Fibroblast of upper back skin (primary cell): ENCODE data around the gene VPS51.

ENCODE experiments used
- DNase-seq: peaks from one replicate; pipeline ENCODE4 v3.0.0-alpha.2; 2013

VPS51 gene

DNA sequence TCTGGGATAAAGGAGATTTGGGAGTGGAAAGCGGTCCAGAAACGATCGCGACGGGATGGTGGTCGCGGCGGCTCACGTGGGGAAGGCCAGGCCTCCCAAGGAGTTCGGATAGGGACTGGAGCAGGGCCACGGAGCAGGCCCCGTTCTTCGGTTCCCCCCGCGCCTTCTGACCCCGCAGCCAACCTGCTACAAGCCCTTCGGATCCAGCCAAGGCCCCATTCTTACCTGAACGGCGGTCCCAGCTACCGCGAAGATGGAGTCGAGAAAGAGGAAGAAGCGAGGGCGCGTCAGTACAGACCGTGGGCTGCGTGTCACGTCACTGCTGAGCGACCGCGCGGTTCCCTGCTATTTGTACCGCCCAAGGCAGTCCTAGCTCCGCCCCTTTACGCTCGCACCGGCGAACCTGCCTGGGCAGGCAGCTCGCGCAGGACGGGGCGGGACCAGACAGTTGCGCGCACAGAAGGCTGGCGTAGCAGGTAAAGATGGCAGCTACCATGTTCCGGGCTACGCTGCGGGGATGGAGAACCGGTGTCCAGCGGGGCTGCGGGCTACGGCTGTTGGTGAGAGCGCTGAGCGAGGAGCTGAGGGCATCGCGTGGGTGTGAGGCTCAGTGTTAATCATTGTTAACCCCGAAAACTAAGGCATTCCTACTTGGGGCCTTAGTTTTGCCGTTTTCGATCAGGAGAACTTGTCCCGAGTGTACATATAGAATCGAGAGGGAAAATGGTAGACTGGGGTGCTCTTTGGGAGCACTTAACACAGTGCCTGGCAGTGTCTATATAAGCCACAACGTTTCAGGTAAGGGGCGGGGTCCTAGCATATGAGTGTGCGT lies 26.1 kb downstream of the VPS51 start, which contains the start of the genes FAU and MRPL49:
TSS of gene FAU (minus strand) at position 270 of the 832 bp plus-strand sequence. CDS start 321 bp downstream, outside the sequence.
TSS of gene MRPL49 (plus strand) at position 457 of the 832 bp plus-strand sequence. CDS start at position 483, 26 bp downstream.
- peak; percentile 95 for DNase-seq

DNA sequence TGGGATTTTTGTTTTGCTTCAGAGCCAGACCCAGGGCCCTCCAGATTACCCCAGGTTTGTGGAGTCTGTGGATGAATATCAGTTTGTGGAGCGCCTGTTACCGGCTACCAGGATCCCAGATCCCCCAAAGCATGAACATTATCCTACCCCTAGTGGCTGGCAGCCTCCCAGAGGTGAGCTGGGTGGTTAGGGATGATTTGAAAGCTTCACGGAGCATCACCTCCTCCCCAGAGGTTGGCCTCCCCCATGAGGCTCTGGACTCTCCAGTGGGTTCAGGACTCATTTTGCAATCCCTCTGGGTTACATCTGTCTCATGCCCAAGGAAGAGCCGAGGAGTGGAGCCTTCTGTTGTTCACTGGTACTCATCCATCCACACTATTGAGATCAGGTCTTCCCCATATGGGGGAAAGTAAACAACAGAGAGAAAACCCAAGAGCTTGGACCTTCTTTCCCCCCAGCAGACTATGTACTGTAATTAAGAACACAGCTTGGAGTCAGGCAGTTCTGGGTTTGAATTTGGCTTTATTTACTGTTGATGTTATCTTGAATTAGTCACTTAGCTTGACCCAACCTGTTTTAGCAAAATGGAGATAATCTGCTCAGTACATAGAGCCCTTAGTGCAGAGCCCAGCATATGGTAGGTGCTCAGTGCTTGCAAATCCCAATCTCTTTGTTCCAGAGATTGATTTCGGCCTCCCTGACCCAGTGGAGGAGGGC lies 28.6 kb downstream of the VPS51 start:
- no peak for DNase-seq

DNA sequence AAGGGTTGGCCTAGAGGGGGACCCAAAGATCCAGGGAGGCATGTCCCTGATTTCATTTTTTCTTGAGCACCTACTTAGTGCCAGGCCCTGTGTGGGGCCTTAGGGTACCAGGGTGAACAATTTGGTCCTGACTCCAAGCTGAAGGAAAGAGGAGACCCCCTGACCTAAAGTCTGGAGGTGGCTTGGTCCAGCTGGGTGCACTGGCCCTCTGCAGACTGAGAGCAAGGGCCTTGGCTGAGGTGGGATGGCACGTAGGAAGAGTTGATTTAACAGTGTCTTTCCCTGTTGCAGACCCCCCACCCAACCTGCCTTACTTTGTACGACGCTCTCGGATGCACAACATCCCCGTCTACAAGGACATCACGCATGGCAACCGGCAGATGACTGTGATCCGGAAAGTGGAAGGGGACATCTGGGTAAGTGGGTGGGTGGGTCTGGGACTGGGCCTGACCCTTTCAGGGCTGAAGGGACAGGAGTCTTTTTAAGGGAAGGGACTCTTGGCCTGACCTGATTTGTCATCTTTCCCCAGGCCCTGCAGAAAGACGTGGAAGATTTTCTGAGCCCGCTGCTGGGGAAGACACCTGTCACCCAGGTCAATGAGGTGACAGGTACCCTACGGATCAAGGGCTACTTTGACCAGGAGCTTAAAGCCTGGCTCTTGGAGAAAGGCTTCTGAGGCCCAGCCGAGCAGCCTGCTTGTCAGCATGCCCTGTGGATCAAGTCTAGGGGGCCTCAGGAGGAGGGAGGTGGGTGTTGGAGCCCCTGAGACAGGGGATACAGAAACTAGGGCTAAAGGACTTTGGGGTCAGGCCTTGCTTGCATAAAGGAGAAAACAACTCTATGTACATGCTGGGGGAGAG lies 29.4 kb downstream of the VPS51 start:
- DNase-seq = no peak

DNA sequence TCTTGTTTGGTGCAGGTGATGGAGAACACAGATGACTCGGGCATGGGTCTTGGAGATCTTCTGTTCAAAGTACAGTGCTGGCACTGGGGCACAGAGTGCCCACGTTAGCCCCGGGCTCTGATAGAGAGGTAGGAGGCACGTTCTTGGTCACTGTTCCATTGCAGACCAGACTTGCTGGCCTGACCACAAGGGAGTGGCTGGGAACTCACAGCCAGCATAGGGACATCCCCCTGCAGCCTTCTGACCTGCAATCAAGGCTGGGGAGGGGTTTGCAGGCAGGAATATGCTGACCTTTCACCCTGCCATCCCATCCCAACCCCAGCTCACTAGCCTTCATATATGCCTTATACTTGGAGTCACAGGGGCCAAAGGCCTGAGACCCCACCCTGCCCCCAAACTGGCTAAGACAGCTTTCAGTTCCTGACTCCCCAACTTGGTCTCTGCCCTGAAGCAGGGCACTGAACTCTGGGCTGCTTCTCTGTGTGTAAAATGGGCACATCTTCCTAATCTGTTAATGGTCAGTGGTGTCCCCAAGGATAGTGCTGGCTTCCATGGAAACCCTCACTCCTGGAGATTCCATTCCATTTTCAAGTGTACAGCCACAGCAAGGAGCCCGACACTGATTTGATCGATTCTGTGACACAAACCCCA lies 30.7 kb downstream of the VPS51 start:
- DNase-seq = no peak

DNA sequence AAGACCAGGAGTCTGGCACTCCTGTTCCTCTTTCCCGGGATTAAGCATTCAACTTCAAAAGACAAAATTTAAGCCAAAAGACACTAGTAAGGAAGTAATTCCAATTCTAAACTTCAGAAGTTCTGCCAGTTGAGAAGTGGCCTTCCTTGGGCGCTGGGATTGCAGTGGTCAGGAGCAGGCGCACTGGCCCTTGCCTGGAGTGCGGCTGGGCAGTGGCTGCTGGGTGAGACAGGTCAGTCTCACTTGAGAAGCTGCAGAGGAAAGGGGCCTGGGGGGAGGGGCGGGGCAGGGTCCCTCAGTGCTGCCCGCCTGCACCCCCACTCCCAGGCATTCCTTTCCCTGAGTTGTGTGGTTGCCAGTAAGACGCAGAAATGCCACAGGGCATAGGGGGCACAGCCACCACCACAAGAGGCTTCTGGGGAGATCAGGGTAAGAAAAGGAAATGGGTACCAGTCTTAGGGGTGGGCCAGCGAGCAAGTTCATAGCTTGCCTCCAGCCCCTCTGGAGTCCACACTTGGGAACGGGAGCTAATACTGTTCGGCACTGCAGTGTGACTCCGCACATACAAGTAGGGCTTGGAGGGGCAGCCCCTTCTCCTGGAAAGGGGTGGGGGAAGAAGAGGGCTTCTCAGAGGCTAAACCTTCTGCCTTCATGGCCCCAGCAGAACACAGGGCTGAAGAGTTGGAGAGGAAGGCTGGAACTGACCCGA lies 31.6 kb downstream of the VPS51 start:
- DNase-seq = no peak

DNA sequence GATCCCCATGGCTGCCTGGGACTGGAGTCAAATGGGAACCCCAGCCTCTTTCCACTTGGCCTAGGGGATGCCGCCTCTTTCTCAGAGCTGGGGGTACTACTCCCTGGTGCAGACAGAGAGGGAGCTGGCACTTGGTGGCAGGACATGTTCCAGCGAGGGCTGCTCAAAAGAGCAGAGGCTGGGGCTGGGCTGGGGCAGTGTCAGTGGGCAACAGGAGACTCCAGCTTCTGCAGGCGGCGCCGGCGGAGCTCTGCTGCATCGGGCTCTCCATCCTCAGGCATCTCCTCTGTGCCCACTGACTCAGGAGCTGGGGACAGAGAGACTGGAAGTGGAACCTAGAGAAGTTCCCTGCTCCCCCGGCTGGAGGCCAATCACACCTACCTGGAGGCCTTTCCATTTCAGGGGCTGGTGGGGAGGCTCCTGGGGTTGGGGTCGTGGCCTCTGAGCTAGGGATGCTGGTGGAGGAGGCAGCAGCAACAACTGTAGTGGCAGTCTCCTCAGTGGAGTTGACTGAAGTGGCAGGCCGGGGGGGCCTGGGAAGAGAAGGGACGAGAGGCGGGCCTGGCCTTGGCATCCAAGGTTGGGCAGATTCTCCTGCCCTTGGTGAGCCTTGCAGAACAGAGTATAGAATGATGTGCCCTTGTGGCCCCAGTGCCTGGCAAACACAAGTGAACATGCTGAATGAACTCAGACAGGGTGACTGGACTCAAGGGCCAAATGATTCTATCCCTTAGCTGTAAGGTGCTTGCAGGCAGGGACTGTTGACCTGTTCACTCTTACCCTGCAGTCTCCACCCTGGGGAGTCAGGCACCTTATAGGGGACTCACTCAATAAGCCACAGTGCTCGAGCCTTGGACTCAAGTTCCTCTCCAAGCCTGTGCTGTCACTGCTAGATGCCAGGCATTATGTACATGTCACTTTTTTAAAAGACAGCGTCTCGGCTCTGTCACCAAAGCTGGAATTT lies 32.5 kb downstream of the VPS51 start:
- DNase-seq = no peak

DNA sequence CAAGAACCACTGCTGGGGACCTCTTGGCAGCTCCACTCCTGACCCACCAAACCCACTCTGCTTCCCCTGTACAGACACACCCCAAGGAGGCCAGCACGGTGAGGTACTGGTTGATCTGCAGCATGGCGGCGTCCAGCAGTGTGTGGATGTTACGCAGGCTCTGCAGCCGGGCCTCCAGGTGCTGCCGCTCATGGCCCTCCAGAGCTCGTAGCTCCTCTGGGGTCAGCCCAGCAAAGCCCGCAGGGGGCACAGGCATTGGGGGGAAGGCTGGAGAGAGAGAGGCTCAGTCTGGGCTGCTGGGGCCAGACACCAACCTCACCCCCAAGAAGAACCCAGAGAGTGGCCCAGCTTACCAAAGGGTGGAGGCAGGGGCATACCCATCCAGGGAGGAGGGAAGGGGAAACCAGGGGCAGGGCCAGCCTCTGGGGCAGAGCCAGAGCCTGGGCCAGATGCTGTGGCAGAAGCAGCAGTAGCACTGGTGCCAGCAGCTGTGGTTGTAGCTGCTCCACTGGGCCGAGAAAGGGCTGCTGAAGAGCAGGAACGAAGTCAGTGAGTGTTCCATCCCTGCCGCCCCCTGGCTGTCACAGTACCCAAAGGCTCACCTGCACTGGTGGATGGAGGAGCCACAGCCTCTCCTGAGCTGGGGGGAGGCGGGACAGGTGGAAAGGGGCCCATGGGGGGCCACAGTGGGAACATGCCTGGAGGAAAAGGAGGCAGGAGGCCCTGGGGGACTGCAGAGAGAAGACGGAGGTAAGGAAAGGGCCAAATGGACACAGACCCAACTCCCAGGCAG lies 33.8 kb downstream of the VPS51 start:
- DNase-seq = no peak

DNA sequence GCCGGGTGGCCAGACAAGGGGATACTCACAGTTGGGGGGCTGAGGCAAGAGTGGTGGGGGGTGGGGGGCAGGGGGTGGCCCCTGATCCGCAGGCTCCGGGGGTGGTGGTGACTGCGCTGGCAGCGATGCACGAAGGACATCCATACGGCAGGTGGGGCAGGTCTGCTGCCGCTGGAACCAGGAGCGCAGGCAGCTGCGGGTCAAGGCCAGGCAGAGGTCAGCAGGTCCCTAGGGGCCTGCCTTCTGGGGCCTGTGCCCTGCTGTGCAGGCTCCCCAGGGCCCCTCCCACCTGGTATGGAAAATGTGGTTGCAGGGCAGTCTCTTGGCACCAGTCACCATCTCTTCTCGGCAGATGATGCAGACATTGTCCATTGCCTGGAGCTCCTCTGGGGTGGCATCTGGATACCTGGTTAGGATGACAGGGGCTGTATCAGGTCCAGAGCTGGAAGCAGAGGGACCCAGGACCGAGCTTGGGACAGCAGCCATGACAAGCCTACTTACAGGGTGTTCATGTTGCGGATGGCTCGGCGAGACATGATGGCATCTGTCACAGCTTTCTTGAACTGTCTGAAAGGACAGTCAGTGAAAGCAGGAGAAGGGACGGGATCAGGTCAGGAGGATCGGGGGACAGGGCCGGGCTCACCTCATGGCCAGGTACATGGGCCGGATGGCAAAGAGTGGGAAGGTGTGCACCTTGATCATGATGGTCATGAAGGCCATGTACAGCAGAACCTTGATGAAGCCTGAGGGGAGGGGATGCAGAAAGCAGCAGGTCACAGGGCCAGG lies 34.8 kb downstream of the VPS51 start:
- no peak for DNase-seq

DNA sequence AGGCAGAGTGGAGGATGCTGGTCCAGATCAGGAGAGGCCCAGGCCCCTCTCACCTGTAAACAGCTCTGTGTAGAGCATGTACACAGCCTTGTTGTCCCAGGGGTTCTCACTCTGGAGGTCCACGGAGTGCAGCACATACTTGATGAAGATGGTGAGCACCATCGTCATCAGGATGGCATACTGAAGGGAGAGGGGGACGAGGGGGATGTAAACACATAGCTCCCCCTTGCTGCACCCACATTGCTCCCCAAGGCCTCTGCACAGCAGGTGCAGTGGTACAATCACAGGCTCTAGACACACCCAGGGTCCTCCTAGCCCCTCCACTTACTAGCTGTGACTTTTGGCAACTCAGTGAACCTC lies 35.4 kb downstream of the VPS51 start:
- no peak for DNase-seq

DNA sequence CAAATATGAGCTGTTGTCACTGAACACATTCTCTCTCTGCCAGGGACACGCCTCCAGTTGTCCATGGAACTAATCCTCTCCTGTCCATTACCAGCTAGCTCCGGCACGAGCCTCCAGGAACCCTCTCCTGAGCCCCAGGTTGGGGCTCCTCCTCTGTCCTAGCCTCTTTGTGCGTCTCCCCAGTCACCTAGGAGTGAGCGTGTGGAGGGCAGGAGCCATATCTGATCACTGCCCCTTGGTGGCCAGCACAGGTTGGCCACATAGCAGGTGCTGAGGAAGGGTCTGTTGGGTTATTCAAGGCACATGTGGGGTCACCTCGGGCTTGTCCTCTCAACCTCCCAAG lies 35.9 kb downstream of the VPS51 start:
- no peak for DNase-seq

DNA sequence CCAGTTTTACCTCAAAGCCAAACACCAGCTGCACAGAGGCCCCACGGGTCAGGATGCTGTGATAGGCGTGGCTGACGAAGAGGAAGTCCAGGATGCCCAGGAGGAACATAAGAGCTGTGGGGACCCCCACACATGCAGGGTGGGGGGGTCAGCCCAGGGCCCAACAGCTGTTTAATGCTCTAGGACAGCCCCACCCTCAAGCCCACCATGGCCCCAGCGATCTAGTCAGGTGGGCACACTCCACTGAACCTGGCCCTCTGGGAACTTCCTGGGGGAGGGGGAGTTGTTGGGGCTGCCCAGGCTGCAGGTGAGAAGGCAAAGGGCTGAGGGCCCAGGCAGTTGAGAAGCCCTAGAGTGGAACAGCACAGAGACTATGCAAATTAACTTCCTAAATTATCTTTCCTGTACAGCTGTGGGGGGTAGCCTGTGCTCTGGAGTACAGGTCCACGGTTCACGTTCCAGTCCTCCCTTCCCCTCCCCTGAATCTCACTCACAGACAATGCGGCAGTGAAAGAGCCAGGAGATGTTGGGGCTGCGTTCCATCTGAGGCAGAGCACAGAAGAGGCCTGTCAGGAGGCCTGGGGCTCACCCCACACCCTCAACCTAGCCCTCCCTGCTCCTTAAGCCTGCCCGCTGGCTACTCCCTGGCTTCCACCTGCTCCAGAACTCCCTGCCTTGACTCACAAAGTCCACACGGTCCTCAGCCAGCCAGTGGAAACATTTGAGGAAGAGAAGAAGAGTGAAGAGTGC lies 36.4 kb downstream of the VPS51 start:
- no peak for DNase-seq

DNA sequence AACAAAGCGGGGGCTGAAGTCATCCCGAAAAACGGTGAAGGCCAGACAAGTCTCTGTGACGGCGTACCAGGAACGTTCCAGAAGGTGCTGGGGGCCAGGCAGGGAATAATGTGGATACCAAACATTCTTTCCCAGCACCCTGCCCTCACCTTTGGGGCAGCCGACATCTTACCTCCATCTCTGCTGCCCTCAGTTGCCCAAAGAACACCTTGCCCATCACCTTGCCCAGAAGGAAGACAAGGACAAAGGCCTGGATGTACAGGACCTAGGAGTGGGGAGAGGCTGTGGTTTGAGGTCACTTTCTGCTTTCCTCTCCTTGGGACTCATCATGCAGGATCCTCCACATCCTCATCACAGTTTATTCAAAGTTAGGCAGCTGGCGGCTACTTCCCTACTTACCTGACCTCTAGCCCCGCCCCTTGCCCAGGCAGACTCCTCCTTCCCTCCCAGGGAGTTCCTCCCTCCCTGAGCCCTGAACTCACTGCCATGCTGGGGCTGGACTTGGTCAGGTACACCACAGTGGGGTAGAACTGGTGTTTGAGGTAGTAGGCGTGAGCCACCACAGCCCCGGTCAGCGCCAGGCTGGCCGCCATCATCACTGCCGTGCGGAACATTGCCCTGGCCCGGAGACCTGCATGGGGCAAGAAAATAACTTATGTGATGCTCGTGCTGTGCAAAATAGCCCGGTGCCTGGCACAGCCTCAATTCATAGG lies 37.1 kb downstream of the VPS51 start:
- no peak for DNase-seq

DNA sequence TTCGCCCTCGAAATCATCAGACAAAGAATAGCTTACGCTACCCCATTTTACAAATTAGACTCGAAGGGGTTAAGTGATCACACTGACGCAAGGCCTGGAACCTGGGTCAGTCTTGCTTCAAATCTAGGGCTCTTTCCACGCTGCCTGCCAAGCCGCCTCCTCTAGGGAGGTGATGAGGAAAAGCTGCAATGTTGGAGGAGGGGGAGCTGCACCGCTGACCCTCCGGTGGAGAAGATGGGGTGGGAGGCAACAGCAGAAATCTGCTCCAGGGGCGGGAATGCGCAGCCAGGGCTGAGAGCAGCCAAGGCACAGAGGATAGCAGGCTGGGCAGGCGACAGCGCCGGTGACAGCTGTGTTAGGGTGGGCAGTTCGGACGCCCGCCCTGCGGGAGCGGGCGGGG lies 37.7 kb downstream of the VPS51 start:
- DNase-seq = no peak

DNA sequence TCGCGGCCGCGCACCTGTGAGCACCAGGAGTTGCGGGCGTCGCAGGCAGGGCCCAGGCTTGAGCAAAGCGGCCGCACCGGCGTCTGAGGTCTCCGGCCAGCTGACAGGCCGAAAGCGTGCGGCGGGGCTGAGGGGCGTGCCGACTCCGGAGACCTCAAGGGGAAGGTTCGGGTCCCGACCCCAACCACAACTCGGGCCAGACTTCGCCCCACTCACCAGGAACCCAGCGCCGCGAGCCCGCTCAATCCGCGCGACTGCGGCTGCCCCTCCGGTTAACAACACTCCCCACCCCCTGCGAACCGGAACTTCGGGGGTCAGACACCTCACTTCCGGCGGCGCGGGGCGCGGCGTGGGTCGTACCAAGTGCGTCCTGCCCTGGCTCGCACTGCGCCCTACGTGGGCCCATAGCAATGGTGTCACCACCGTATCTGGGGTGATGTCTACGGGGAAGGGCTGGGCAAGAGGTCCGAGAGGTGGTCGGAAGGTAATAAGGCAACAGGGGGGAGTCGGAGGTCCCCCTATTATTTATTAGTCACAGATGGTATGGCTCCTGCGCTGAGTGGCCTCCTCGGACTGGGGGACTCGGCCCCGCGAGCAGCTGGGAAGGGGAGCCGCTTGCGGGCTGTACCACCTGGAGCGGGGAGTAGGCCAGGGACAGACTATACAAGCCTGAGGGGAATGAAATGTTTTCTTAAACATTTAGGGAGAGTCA lies 38.4 kb downstream of the VPS51 start, which contains the start of gene SYVN1:
TSS of gene SYVN1 (minus strand) at position 280 of the 712 bp plus-strand sequence. CDS start 918 bp downstream, outside the sequence.
- DNase-seq = peak; percentile 86

DNA sequence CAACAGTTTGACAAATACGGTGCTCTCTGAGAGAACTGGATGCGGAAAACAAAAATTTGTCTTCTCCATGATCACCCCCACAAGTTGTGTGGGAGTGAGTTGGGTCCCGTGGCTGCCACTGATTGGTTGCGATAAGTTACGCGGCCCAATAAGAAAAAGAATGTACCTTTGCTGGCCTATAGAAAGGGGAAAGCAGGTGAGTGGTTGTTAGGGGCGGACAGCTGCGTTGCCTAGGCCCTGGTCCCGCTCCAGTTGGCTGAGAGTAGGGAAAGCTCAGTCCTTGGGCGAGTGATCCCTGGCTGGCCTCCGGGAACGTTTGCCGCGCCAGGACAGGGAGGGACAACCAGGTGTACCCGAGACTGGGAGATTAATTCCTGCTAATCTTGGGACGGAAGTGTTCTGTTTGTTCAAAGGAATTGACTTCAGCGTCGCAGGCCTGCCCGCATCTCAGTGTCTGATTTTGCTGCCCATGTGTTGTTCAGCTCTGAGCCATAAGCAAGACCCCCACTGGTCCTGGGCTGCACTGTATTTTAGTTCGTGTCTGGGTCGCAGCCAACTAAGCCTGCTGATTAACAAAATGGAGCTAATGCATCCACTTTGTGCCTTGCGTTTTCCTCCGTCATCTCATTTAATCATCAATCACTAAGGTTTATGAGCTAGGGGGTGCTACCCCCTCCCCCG lies 39.1 kb downstream of the VPS51 start:
- peak; percentile 97 for DNase-seq

DNA sequence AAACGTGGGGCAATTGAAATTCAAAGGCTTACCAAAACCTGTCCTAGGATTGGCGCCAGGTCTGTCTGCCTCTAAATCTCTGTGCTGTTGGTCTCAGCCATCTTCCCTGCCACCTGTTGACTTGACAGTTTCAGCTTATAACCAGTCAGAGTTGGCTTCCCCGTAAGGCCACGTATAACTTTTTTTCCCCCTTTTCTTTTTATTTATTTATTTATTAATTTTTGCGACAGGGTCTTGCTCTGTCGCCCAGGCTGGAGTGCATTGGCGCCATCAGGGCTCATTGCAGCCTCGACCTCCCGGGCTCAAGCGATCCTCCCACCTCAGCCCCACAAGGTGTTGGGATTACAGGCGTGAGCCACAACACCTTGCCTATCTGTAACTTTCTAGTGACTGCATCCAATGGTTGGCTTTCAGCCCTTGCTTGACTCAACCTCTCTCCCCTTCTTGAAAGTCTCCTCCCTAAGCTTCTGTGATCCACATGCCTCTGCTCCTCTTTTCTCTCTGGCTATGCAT lies 39.7 kb downstream of the VPS51 start:
- DNase-seq = no peak
